Measurements from ENCODE around the gene MAST4.

Gene MAST4

DNA sequence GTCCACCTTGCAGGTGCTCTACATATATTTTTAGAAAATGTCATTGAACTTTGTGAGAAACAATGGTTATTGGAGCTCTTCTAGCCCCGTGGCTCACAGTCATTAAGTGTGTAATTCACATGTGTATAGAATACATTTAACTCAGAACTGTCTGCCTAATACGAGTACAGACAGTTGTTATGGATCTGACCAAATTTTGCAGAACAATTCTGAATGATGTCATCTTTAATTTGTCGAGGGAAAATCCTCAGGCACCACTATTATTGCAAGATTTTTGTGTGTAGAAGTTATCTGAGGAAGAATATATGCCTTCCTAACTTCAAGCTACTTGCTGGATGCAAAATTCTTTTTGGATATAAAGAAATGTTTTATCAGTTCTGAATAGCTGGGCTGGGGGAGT is 383.5 kb downstream of the MAST4 start:
- in situ Hi-C loops (cut with HindIII; ENCODE audit: low pct_ligation_motif_present, low pct_unique_long_range_greater_than_20kb, low sequenced_read_pairs) = no loop called here
- DNase-seq = no peak

DNA sequence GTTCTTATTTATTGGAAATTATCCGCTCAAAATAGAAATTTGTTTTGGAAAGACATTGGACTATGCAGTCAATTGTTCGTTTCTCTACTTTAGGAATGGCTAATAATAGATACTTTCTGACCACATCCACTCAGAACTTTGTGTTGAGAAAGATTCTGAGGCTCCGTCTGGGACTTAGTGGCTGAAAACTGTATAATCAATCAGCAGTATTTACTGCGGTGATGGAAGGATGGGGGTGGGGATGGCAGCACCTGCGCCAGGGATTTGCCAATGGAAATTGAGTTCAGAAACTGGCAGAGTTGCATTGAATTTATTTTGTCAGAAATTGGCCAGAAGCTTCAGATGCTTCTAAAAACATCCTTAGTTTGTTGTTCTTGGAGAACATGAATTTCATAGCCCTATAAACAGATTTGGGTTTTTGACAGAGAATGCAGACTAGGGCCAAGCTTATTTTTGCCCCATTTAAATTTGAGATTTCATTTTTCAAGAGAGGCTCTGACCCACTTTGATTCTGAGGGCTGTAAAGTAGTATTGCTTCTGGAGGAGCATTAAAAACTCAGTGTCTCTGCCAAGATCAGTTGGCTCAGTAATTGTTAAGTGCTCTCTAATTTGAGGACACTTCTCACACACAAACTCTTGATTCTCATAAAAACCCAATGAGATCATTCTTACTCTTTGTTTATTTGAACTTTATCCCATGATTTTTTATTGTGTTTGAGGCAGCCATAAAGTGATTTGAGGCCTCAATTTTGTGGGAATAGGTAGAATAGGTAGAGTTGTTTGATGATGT is 385.3 kb downstream of the MAST4 start:
- no peak for DNase-seq

DNA sequence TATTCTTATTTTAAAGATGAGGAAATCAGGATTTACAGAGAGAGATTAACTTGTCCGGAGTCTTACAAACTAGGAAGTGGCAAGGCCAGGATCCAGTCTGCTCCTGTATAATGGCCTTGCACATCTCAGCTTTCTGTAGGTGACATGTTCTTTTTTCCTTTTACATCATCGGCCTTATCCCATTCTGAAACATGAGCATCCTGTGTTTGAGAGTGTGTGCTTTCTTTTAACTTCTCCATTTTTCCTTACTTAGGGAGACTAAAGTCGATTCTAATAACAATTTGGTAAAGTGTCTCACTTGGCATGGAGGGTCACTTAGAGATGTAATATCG is 385.8 kb downstream of the MAST4 start:
- no peak for DNase-seq
- in situ Hi-C loops (cut with HindIII; ENCODE audit: low pct_ligation_motif_present, low pct_unique_long_range_greater_than_20kb, low sequenced_read_pairs) = no loop called here

More for the DNA sequence above, 385.3 kb downstream of the MAST4 start:
- in situ Hi-C loops (cut with HindIII; ENCODE audit: low pct_ligation_motif_present, low pct_unique_long_range_greater_than_20kb, low sequenced_read_pairs) = no loop called here

DNA sequence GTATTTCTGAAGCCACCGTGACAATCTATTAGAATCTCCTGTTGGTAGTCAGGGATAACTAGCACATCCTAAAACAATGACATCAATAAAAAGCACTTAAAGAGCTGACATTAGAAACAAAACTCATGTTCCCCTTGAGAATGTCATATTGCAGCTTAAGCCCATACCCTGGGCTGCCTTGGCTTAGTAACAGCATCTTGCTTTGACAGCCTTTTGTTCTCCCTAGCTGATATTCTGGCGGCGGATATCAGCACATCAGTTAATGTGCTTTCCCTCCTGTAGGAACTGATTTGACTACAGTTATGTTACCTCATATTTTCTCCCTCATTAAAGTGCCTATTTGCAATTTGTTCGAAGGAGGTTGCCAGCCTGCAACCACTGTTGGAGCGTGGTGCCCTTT is 386.3 kb downstream of the MAST4 start:
- in situ Hi-C loops (cut with HindIII; ENCODE audit: low pct_ligation_motif_present, low pct_unique_long_range_greater_than_20kb, low sequenced_read_pairs) = no loop called here
- DNase-seq = no peak

DNA sequence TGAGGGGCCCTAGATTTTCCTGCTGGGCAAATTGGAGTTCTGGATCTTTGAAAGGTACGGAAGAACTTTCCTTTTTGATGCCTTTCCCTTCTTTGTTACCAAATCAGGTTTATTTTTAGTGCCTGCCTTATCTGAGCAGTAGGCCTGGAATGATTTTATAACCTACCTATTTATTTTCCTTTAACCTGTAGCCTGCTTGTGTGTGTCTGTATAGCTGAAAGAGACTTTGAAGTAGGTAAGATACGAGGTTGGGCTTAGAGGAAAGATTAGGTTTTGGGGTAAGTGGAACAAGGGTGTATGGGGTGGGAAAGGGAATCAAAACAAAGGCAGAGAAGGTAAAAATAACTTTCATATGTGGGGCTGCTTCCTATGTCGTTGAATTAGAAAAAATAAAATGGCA is 389.2 kb downstream of the MAST4 start:
- no peak for DNase-seq
- in situ Hi-C loops (cut with HindIII; ENCODE audit: low pct_ligation_motif_present, low pct_unique_long_range_greater_than_20kb, low sequenced_read_pairs) = no loop called here

DNA sequence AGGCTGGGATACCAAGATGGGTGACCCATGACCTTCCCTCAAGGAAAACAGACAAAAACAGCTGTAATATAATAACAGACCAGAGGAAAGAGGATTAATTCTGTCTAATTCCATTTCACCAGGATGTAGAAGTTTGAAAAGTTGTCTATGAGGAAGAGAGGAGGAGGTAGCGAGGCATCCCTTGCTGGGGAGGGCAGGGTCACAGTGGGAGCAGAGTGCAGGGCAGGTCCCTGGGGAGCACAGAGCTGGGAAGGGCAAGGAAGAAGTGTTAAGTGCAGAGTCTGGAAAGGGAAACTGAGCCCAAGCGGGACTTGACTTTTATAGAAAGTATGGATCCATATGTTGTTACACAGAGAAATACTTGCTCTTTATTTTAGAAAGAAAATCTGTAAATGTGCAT is 389.8 kb downstream of the MAST4 start:
- DNase-seq = no peak
- in situ Hi-C loops (cut with HindIII; ENCODE audit: low pct_ligation_motif_present, low pct_unique_long_range_greater_than_20kb, low sequenced_read_pairs) = no loop called here

DNA sequence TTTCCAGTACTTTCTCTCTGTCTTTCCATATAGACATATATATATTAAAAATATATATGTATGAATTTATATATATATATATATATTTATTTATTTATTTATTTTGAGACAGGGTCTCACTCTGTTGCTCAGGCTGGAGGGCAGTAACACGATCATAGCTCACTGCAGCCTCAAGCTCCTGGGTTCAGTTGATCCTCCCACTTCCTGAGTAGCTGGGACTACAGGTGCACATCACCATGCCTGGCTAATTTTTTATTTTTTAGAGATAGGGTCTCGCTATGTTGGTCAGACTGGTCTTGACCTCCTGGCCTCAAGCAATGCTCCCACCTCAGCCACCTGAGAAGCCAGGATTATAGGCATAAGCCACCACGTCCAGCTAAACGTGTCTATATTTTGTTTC is 390.3 kb downstream of the MAST4 start:
- DNase-seq = no peak
- in situ Hi-C loops (cut with HindIII; ENCODE audit: low pct_ligation_motif_present, low pct_unique_long_range_greater_than_20kb, low sequenced_read_pairs) = no loop called here

DNA sequence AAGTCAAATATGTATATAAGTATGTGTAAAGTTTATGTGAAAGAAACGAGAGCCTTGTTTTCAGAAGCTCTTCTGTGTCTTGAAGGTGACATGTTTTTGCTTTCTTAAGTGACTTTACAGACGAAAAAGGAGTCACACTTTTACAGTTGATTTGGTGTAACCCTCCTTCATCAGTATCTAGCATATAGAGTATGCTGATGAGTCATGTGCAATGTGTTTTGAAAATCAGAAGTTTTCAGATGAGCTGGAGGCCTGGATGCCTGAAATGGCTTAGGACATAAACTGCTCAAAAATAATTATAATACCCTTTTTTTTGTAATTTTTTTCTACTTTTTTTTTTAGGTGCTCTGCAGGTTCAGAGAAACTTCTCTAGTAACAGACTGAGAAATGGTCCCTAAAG is 390.9 kb downstream of the MAST4 start:
- DNase-seq = no peak
- in situ Hi-C loops (cut with HindIII; ENCODE audit: low pct_ligation_motif_present, low pct_unique_long_range_greater_than_20kb, low sequenced_read_pairs) = no loop called here

DNA sequence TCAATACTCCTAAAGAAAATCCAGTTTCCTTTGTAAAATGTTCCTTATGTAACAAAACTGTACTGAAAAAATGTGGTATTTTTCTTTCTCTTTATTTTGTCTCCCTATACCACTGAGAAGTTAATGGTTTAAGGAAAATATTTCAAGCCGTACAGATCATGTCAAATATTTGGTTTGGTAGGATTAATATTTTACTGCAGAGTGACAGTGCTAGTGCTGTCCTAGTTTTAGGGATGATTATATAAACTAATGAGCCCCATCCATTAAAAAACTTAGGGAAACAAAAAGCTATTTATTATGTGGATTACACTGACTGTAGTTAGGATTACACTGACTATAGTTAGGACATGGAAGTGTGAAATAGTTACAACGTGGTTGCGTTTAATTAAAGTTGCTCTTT is 391.3 kb downstream of the MAST4 start:
- in situ Hi-C loops (cut with HindIII; ENCODE audit: low pct_ligation_motif_present, low pct_unique_long_range_greater_than_20kb, low sequenced_read_pairs) = no loop called here
- no peak for DNase-seq

DNA sequence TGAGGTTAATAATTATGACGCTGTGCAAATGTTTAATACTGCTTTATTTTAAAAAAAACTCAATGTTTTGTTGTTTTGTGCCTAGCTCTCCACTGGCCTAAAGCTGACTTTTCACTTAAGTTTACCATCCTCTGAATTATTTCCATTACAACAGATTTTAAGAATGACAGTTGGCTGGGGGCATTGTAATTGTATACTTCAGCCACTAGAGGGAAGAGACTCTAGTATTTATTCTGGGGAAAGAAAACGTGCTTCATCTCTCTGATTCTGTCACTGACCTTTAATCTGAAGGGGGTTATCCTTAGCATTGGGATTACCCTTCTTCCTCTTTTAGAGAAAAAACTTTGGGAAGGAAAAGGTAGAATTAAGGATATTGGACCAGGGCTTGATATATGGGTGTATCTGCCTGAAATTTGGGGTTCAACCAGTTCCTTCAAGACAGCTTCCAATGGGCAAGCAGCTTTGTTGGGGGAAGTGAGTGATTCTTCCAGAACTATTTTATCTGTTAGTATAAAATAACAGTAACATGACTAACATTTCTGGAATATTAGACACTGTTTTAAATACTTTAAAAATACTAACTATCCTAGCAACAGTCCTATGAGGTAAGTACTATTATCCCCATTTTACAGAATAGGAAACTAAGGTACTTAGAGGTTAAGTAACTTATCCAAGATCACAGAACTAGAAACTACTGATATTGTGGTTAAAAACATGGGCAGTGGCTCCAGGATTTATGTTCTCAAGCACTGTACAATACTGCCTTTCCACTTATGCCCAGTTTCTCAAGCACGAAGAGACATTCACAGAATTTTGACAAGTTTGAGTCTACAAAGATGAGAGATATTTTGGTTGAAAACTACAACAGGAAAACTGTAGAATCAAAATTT is 392.0 kb downstream of the MAST4 start:
- in situ Hi-C loops (cut with HindIII; ENCODE audit: low pct_ligation_motif_present, low pct_unique_long_range_greater_than_20kb, low sequenced_read_pairs) = no loop called here
- peak; percentile 58 for DNase-seq

DNA sequence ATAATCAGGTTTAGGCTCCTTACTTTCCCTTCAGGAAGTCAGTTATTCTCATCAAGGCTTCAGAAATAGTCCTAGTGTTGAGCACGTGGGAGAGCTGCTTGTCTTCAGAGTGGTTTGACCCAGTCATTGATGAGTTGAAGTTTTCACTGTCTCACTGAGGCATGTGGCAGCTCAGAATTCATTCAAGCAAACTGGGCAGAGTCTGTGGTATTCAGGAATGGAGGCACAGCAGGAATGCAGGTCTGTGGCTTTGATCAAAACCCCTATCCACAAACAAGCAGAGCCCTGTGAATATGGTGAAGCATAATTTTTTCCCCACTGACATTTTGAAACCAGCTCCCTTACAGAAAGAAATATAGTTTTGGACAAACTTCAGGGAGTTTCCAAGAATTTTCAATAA is 393.1 kb downstream of the MAST4 start:
- in situ Hi-C loops (cut with HindIII; ENCODE audit: low pct_ligation_motif_present, low pct_unique_long_range_greater_than_20kb, low sequenced_read_pairs) = no loop called here
- peak; percentile 84 for DNase-seq

DNA sequence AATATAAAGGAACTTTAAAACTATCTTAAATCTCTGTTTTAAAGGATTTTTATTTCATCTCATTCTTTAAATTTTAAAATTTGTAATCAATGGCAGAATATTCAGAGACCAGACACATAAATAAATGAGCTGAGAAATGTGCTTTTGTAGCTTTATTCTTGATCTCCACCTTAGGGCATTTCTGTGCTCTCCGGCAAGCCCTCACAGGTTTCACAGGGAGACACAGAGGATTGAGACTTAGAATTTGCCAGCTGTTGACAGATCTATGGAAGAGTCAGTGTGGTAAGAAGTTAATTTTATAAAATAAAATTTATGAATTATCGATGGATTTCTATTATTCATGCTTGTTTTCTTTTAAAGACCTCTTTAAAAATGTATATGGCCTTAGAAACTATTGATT is 393.6 kb downstream of the MAST4 start:
- in situ Hi-C loops (cut with HindIII; ENCODE audit: low pct_ligation_motif_present, low pct_unique_long_range_greater_than_20kb, low sequenced_read_pairs) = no loop called here

DNA sequence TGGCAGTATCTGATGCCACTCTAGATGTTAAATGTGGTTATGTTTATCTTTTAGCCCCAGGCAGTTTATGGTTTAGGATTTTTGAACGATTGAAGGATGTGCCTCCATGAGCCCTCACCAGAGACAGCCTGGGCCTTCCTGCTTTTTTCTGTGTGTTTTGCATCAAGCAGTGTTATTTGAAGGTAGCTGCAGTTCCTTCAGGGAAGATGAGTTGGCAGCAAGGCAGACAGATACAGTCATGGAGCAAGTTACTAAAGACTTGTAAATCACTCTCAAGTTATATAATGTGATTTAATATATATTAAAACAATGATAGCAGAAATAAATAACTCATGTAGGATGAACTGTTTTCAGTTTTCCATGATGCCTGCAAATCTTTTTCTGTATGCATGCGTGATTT is 395.6 kb downstream of the MAST4 start:
- DNase-seq = no peak
- in situ Hi-C loops (cut with HindIII; ENCODE audit: low pct_ligation_motif_present, low pct_unique_long_range_greater_than_20kb, low sequenced_read_pairs) = no loop called here

More for the DNA sequence above, 393.6 kb downstream of the MAST4 start:
- DNase-seq = no peak

DNA sequence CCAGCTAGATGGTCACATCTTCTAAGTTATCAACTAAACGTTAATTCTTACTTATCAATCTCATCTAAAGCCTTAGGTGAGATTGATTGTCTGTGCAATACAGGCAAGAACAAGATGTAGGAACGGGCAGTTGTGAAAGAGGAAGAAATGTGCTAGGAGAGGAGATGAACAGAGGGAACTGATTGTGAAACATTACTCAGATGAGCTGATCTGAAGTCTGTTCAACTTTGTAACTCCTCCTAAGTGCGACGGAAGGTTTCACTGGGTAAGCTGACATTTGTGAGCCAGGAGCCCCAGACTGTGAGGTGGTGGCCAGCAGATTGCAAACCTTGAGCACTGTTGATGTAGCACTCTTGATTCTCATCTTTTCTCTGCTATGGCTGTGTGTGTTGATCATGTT is 396.4 kb downstream of the MAST4 start:
- in situ Hi-C loops (cut with HindIII; ENCODE audit: low pct_ligation_motif_present, low pct_unique_long_range_greater_than_20kb, low sequenced_read_pairs) = no loop called here

DNA sequence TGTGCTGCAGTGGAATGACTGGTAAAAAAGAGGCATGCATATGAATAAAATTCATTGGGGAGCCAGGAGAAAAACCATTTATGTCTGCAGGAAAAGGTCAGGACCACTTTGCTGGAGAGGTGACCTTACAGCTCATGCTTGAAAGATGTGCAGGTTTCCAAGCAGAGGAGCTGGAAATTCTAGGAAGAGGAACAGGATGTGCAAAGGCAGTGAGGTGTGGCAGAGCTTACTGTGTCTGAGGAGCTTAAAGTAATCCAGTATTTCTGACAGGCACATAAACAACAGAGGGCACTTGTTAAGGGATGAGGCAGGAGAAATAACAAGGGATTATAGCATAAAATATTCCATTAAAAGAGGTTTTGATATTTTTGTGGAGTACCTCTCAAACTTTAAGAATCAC is 397.3 kb downstream of the MAST4 start:
- in situ Hi-C loops (cut with HindIII; ENCODE audit: low pct_ligation_motif_present, low pct_unique_long_range_greater_than_20kb, low sequenced_read_pairs) = no loop called here
- DNase-seq = no peak

More for the DNA sequence above, 396.4 kb downstream of the MAST4 start:
- no peak for DNase-seq

DNA sequence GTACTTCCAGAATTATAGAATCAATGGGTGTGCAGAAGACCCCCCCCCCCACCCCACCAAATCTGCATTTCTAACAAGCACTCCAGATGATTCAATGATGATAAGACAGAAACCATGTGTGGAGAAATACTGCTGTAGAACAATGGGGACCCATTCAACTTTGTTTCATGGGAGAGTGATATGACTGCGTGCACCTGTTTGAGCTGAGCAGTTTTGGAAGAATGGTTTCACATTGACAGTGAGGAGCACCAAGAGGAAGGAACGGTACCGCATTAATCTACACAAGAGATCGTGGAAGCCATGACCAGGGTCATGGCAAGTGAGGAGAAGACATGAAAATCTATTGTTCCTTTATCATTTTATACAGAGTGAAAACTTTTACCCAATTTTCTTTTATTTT is 397.7 kb downstream of the MAST4 start:
- no peak for DNase-seq
- in situ Hi-C loops (cut with HindIII; ENCODE audit: low pct_ligation_motif_present, low pct_unique_long_range_greater_than_20kb, low sequenced_read_pairs) = no loop called here

DNA sequence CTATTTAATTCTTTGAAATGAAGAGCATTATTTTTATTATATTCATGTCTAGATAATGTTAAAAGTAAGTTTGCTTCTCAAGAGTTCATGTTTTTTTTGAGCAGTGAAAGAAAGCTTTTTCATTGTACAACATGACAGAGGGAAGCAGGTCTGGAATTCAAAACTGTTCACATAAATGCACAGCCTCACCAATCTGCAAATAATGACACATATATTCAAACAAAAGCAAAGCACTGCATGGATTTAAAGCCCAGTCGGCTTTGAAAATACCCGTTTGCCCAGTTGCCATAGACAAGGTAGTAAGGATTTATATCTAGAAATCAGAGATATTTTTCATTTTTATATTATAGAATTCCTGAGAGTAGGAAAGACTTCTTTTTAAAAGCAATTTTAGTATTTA is 398.6 kb downstream of the MAST4 start:
- DNase-seq = no peak
- in situ Hi-C loops (cut with HindIII; ENCODE audit: low pct_ligation_motif_present, low pct_unique_long_range_greater_than_20kb, low sequenced_read_pairs) = no loop called here

DNA sequence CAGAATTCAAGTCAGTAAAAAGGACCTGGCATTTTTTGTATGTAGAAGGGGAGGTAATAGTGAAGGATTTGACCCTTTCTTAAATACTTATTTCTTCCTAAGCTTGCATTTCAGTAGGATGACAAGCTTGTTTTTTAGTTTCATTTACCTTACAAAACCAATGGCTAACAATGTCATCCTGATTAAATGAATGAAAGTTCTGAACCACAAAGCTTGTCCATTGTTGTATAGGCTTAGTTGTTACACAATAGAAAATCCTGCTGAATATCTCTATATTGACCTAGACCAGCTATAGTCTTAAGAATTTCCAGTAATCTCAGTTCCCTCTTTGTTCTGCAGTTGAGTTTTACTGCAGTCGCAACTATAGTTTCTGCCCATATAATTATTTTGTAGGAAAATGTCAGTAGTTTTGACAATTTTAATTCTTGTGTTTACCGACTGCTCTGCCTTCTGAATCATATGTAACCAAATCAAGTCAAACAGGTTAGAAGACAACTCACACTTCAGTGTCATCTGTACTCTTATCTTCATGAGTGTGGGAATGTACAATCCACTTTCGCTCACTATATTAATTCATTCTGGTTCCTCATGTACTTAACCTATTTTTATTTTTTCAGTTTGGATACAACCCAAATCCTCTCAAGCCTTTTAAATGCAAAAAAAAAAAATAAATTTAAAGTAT is 404.7 kb downstream of the MAST4 start:
- DNase-seq = no peak
- in situ Hi-C loops (cut with HindIII; ENCODE audit: low pct_ligation_motif_present, low pct_unique_long_range_greater_than_20kb, low sequenced_read_pairs) = no loop called here
